ENCODE measurements around the gene CORO7.

Gene CORO7

DNA sequence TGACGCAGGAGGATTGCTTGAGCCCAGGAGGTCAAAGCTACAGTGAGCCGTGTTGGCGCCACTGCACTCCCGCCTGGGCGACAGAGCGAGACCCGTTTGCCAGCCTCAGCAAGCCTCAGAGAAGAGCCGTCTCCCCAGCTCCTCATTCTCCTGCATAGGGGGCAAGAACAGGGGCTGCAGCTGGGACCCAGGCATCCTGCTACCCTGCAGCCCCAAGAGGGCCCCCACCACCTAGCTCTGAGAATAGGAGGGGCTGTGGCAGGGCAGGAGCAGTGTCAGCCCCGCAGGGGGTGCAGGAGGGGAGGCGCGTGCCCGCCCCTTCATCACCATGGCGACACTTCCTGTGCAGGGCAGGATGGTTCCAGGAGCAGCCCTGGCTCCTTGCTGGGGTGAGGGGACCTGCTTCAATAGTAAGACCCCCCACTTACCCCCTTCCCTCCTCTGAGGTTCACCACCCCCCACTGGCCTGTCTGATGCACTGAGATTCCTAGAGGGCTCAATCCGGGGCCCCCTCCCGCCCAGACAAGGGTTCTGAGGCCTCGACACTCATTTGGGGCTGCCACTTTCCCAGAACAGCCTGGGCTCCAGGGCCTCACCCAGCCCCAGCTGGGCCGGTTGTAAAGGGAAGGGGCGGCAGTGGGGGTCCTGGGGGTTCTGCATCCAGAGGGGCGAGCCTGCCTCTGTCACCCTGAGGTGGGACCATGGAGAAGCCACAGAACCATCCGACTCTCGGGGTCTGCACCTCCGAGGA is 24.6 kb downstream of the CORO7 start:
- DNase-seq (ENCODE audit: low read depth), result no peak
- TF ChIP-seq, protein P1, sequence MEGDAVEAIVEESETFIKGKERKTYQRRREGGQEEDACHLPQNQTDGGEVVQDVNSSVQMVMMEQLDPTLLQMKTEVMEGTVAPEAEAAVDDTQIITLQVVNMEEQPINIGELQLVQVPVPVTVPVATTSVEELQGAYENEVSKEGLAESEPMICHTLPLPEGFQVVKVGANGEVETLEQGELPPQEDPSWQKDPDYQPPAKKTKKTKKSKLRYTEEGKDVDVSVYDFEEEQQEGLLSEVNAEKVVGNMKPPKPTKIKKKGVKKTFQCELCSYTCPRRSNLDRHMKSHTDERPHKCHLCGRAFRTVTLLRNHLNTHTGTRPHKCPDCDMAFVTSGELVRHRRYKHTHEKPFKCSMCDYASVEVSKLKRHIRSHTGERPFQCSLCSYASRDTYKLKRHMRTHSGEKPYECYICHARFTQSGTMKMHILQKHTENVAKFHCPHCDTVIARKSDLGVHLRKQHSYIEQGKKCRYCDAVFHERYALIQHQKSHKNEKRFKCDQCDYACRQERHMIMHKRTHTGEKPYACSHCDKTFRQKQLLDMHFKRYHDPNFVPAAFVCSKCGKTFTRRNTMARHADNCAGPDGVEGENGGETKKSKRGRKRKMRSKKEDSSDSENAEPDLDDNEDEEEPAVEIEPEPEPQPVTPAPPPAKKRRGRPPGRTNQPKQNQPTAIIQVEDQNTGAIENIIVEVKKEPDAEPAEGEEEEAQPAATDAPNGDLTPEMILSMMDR (IDR thresholded peaks at IDR 0.05; ENCODE audit: insufficient read depth, low read depth, low read length, missing control alignments), result no peak
- no peak overlapping the region for H3K4me3 ChIP-seq (ENCODE audit: low read depth, low read length)

DNA sequence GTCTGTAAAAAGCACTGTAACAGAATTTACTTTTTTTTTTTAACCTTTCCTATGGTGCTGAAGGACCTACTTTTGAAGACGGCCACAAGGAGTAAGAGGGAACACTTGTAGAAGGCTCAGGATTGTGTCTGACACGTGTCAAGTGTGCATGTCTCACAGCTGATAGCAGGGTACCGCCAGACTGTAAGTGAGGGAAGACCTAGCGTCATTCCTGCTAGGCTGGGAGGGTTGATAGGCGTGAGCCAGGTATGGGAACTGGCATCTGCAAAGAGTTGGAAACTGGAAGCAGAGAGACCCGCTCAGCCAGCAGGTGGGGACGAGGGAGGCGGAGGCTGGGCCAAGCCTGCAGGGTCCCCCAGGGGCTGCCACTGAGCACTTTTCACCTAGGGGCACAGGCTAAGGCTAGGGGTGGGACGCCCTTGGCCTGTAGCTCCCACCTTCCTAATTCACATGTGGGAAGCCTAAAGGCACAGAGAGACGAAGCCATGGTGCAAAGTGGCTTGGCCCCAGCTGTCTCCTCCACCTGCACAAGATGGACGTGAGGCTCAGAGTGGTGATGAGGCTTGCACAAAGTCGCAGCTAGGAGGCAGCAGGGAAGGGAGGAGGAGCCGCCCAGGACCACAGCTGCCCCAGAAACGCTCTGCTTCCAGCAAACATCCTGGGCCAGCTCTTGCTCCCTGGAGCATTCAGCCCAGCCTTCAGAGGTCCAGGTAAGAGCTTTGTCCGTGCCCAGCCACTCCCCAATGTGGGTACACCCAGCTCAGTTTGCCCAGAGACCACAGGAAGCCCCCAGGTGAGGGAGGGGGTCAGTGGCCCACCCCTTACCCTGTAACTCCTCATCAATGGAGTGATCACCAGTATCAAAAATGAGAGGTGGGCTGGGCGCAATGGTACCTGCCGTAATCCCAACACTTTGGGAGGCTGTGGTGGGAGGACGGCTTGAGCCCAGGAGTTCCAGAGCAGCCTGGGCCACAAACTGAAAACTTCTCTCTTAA is 25.8 kb downstream of the CORO7 start:
- TF ChIP-seq, protein P1 (IDR thresholded peaks at IDR 0.05; ENCODE audit: insufficient read depth, low read depth, low read length, missing control alignments), result no peak
- DNase-seq (ENCODE audit: low read depth), result no peak

DNA sequence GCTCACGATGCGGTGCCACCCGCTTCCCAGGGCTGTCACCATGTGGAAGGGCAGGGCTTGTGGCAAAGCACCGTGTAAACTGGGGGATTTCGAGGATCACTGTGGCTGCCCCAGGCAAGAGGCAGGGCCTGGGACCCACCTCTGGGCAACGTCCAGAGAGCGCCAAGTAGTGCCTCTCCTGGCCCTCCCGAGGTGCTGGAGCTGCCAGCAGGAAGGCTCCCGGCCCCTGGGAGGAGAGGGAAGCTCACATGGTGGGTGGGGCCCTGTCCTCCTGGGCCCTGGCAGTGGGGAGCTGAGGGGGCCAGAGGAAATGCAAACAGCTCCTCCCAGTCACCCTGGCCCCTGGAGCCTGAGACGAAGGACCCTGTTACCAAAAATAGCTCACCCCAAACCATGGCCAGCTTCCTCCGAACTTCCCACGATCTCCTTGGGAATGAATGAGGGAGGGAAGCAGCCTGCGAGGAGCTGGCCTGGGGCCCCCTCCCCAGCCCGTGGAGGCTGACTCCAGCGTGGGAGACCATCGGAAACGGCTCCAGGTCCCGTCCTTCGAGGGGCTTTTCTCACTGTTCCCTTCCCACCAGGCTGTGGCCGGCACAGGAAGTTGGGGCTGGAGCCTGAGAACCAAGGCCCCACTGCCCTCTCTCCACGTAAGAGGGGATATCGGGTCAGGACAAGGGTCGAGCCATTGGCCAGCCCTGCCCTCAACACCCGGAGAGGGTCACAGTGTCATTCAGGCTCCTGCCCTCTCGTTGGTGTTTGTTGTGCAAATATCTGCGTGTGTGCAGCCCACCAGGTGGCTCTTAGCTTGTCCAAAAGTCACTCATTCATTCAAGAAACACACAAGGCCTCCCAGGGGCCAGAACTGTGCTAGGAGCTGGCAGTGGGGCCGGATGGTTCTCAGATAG is 27.1 kb downstream of the CORO7 start:
- TF ChIP-seq, protein P1 (IDR thresholded peaks at IDR 0.05; ENCODE audit: insufficient read depth, low read depth, low read length, missing control alignments), result no peak
- DNase-seq (ENCODE audit: low read depth), result no peak
- no peak overlapping the region for H3K4me3 ChIP-seq (ENCODE audit: low read depth, low read length)

More for the DNA sequence above, 25.8 kb downstream of the CORO7 start:
- H3K4me3 ChIP-seq (ENCODE audit: low read depth, low read length), result no peak overlapping the region

DNA sequence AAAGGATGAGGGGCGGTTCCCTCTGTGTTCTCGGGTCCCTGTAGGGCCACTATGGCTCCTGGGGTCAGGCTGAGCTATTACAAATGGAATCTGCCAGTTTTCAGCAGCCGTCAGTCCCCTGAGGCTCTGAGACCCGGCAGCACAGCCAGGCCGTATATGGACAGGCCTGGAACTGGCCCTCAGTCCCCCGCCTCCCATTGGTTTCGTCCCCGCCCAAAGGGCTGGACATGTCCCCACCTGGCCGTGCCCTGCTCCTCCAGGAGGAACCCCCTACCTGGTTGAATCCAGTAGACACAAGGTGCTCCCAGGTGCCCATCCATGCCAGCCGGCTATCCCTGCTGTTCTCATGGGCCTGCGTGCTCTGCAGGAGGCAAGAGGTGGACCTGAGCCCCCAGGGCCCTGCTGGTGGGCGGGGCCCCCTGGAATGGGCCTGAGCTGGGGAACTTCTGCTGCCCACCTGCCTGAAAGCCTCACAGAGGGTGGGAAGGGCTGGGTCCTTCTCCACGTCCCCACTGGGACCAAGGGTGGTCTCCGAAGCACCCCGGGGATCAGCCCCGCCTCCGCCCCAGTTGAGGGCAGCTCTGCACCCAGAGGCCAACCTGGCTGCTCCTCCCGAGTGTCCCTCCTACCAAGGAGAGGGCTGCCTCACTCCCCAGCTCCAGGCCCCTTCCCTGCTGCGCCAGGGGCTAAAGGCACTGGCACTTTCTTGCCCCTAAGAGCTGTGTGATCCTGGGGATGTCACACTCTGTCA is 27.9 kb downstream of the CORO7 start:
- H3K4me3 ChIP-seq (ENCODE audit: low read depth, low read length), result no peak overlapping the region
- no peak for DNase-seq (ENCODE audit: low read depth)
- TF ChIP-seq, protein P1 (IDR thresholded peaks at IDR 0.05; ENCODE audit: insufficient read depth, low read depth, low read length, missing control alignments), result no peak

DNA sequence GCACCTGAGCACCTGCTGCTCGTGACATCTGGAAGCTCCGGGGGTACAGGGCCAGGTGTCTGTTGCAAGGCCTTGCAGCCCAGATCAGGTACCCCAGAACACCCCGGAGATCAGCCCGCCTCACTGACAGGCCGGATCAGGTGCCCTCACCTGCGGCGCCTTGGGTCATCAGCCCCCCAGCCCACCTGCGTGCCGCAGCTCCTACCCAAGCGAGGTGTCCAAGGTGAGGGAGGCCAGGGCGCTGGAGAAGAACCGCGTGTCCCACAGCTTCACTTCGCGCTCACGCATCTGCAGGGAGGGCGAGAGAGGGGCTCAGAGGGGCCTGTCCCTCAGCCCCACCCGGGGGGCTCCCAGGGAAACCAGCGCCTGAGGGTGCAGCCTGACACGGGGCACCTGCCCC is 28.6 kb downstream of the CORO7 start:
- H3K4me3 ChIP-seq (ENCODE audit: low read depth, low read length), result no peak overlapping the region
- no peak for DNase-seq (ENCODE audit: low read depth)
- TF ChIP-seq, protein P1 (IDR thresholded peaks at IDR 0.05; ENCODE audit: insufficient read depth, low read depth, low read length, missing control alignments), result no peak
